Heart left ventricle (tissue), 13 donors: ENCODE data around the gene NR0B2.

Source experiments
- CTCF ChIP-seq, 12 donors: fragments of 200-600 bp; sonication (generic) in 4 of 12; IDR thresholded peaks; one replicate each; pipeline versions ENCODE4 v1.5.0 to v1.8.0; 2018 to 2022; ENCODE audit warnings: antibody characterized with exemption in 12 of 12, mild to moderate bottlenecking in 5 of 12
- POLR2A ChIP-seq, 2 donors: fragments of 450-650 bp; IDR thresholded peaks; one replicate each; pipeline ENCODE4 v1.6.1; 2017; ENCODE audit warnings: antibody characterized with exemption in 2 of 2, mild to moderate bottlenecking in 2 of 2, moderate library complexity in 2 of 2
- donor health status: ischemic (EF 13 %, LVEDD 7.1; RV severe dilation, severe dysfunction).
- donor health status: DM: no; HTN: yes; CAD: no.
- donor health status: DM: no; HTN: no; CAD: no.
- donor health status: ischemic (EF 25% LVEDD 6.9; RV normal size, moderate dysfunction).
- donor health status: ischemic (EF 25% LVEDD 5.7; RV mildly dilated, moderate dysfunction).
- donor health status: ischemic (EF 35%, LVEDD 5.7; RV mildly dilated, moderate dysfunction).
- donor health status: nonischemic (EF 11% LVEDD 7.7; RV severe dilation, severe dysfunction).
- donor health status: DM: yes; HTN: yes; CAD: no.
- donor health status: PGD.
- donor health status: ischemic (EF 29% LVEDD 5.4; RV normal size, mild dysfunction).
- donor health status: nonischemic (EF 23%, LVEDD 6.1; RV moderate dilation, normal function).

- TF ChIP-seq CTCF (IDR thresholded peaks at IDR 0.05) (no peak), POLR2A (IDR thresholded peaks at IDR 0.05) (no peak)
Measured at GRCh38 chr1:26909951-26910342, 3.8 kb downstream of the NR0B2 start.
